HepG2 (cell line): ENCODE results near the gene LMF2. TPM values are rescaled to one million over a fixed set of nuclear protein-coding genes. Genes with fewer than 3 reads are reported as not detected.

ENCODE experiments used
- CEBPG ChIP-seq: IDR thresholded peaks from 2 replicates; pipeline ENCODE4 v1.6.1; 2016
- CENPT ChIP-seq: sonication (generic); formaldehyde crosslinking; IDR thresholded peaks from 2 replicates; pipeline ENCODE4 v1.8.0; 2022; ENCODE audit warnings: low read depth, mild to moderate bottlenecking, moderate library complexity, missing genetic modification reagents
- FOXO1 ChIP-seq: sonication (generic); formaldehyde crosslinking; IDR thresholded peaks from 2 replicates; pipeline ENCODE4 v1.4.0; 2020; ENCODE audit warnings: missing genetic modification reagents
- HDAC1 ChIP-seq: sonication (generic); formaldehyde crosslinking; IDR thresholded peaks from 2 replicates; pipeline ENCODE4 v1.5.1; 2020; ENCODE audit warnings: mild to moderate bottlenecking, missing genetic modification reagents
- LCORL ChIP-seq, 2 experiments: fragments of 450-650 bp in 1 of 2; sonication (generic) in 1 of 2; formaldehyde crosslinking in 1 of 2; IDR thresholded peaks; 2 replicates each; pipeline versions ENCODE4 v1.5.0 to v1.6.1; 2017 to 2020; ENCODE audit warnings: antibody characterized with exemption in 1 of 2, missing genetic modification reagents in 1 of 2
- MZF1 ChIP-seq: sonication (generic); formaldehyde crosslinking; IDR thresholded peaks from 2 replicates; pipeline ENCODE4 v1.8.1; 2023; ENCODE audit warnings: mild to moderate bottlenecking, missing genetic modification reagents, borderline replicate concordance
- PATZ1 ChIP-seq: sonication (generic); formaldehyde crosslinking; IDR thresholded peaks from 2 replicates; pipeline ENCODE4 v1.4.0; 2020; ENCODE audit warnings: missing genetic modification reagents
- SIN3A ChIP-seq: IDR thresholded peaks from 2 replicates; pipeline ENCODE4 v1.6.1; 2011; ENCODE audit warnings: low read depth, mild to moderate bottlenecking, control low read depth, low read length, borderline replicate concordance
- SP1 ChIP-seq, 2 experiments: fragments of 450-650 bp in 1 of 2; sonication (generic) in 1 of 2; formaldehyde crosslinking in 1 of 2; IDR thresholded peaks; 2 replicates each; pipeline versions ENCODE4 v1.4.0 to v1.6.1; 2016 to 2020; ENCODE audit warnings: missing genetic modification reagents in 1 of 2
- TAF1 ChIP-seq: sonication (generic); formaldehyde crosslinking; IDR thresholded peaks from 2 replicates; pipeline ENCODE4 v1.4.0; 2020; ENCODE audit warnings: missing genetic modification reagents
- ZBTB7B ChIP-seq: sonication (generic); formaldehyde crosslinking; IDR thresholded peaks from 2 replicates; pipeline ENCODE4 v1.4.0; 2020; ENCODE audit warnings: missing genetic modification reagents
- ZFP82 ChIP-seq: sonication (generic); formaldehyde crosslinking; IDR thresholded peaks from 2 replicates; pipeline ENCODE4 v1.5.1; 2020; ENCODE audit warnings: mild to moderate bottlenecking, missing genetic modification reagents, borderline replicate concordance
- ZNF414 ChIP-seq: sonication (generic); formaldehyde crosslinking; IDR thresholded peaks from 2 replicates; pipeline ENCODE4 v1.5.0; 2020; ENCODE audit warnings: missing genetic modification reagents
- ZNF441 ChIP-seq: sonication (generic); formaldehyde crosslinking; IDR thresholded peaks from 2 replicates; pipeline ENCODE4 v1.7.0; 2021; ENCODE audit warnings: missing genetic modification reagents, borderline replicate concordance
- ZNF607 ChIP-seq: sonication (generic); formaldehyde crosslinking; IDR thresholded peaks from 2 replicates; pipeline ENCODE4 v1.5.1; 2020; ENCODE audit warnings: missing genetic modification reagents, mild to moderate bottlenecking, borderline replicate concordance
- ZNF777 ChIP-seq: sonication (generic); formaldehyde crosslinking; IDR thresholded peaks from 2 replicates; pipeline ENCODE4 v1.4.0; 2020; ENCODE audit warnings: missing genetic modification reagents
- ZSCAN25 ChIP-seq: sonication (generic); formaldehyde crosslinking; IDR thresholded peaks from 2 replicates; pipeline ENCODE4 v1.8.0; 2022; ENCODE audit warnings: mild to moderate bottlenecking, missing genetic modification reagents
- polyA plus RNA-seq, 8 experiments: library from polyadenylated mRNA; depleted of rRNA in 3 of 8; stranded (reverse) in 7 of 8; unstranded in 1 of 8; fragments of >200 nt; fragmentation: Illumina TruSeq in 4 of 8; extraction: Trizol in 4 of 8; gene quantifications; 2 replicates each; pipeline versions ENCODE4 v1.2.1 to v1.2.3, GENCODE V29; 2011 to 2016; ENCODE audit warnings: low read depth in 4 of 8, missing spikeins in 1 of 8, mixed read lengths in 1 of 8; ENCODE audit not compliant: insufficient read depth in 1 of 8
- total RNA-seq, 5 experiments: library from RNA; depleted of rRNA; stranded (reverse); fragments of >200 nt; fragmentation: Illumina TruSeq; extraction: Trizol; gene quantifications; 2 replicates each; pipeline ENCODE4 v1.2.3, GENCODE V29; 2016; ENCODE audit warnings: low read depth in 1 of 5
- TF ChIP-seq, protein P1 (sequence below): sonication (generic); formaldehyde crosslinking; IDR thresholded peaks from 2 replicates; pipeline ENCODE4 v1.4.0; 2020; ENCODE audit warnings: missing genetic modification reagents
- TF ChIP-seq, protein P2 (sequence below): sonication (generic); formaldehyde crosslinking; IDR thresholded peaks from 2 replicates; pipeline ENCODE4 v1.4.0; 2020; ENCODE audit warnings: missing genetic modification reagents
- TF ChIP-seq, protein P3 (sequence below): sonication (generic); formaldehyde crosslinking; IDR thresholded peaks from 2 replicates; pipeline ENCODE4 v1.4.0; 2020; ENCODE audit warnings: mild to moderate bottlenecking, missing genetic modification reagents
- TF ChIP-seq, protein P4 (sequence below): sonication (generic); formaldehyde crosslinking; IDR thresholded peaks from 2 replicates; pipeline ENCODE4 v1.8.1; 2023; ENCODE audit warnings: mild to moderate bottlenecking, missing genetic modification reagents

The LMF2 gene
- total and polyA plus RNA-seq, 2 of the 13 experiments (the other 11 are each of a cell fraction or from before 2014, with no cell fraction given) = 23.3 to 30.6 TPM

GRCh38 chr22:50481440-50482106 is 25.9 kb downstream of the LMF2 start, which contains the start of gene ADM2 (continued):
- TF ChIP-seq, protein P1, sequence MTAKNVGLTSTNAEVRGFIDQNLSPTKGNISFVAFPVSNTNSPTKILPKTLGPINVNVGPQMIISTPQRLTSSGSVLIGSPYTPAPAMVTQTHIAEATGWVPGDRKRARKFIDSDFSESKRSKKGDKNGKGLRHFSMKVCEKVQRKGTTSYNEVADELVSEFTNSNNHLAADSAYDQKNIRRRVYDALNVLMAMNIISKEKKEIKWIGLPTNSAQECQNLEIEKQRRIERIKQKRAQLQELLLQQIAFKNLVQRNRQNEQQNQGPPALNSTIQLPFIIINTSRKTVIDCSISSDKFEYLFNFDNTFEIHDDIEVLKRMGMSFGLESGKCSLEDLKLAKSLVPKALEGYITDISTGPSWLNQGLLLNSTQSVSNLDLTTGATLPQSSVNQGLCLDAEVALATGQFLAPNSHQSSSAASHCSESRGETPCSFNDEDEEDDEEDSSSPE (CRISPR knock-in tag) = no peak
- TF ChIP-seq ZNF414 (CRISPR knock-in tag) (peak; percentile 53; the same call in 1 of the 2 replicates), MZF1 (CRISPR knock-in tag) (0 out of 2 replicates have a peak, but pooled peaks have one; percentile 37), TAF1 (CRISPR knock-in tag) (peak; percentile 29; the same call in 1 of the 2 replicates), ZNF607 (CRISPR knock-in tag) (0 out of 2 replicates have a peak, but pooled peaks have one; percentile 22), FOXO1 (CRISPR knock-in tag) (0 out of 2 replicates have a peak, but pooled peaks have one; percentile 2), ZSCAN25 (CRISPR knock-in tag) (peak; percentile 51; the same call in 1 of the 2 replicates), CEBPG (CRISPR knock-in tag) (peak; percentile 82), PATZ1 (CRISPR knock-in tag) (peak; percentile 81), ZNF441 (CRISPR knock-in tag) (0 out of 2 replicates have a peak, but pooled peaks have one; percentile 33), ZBTB7B (CRISPR knock-in tag) (0 out of 2 replicates have a peak, but pooled peaks have one; percentile 18), ZFP82 (no peak), SIN3A (peak; percentile 32; the same call in 1 of the 2 replicates), CENPT (CRISPR knock-in tag) (no peak), HDAC1 (0 out of 2 replicates have a peak, but pooled peaks have one; percentile 25), ZNF777 (CRISPR knock-in tag) (peak; percentile 98), LCORL (IDR thresholded peaks at IDR 0.05) (no peak), LCORL (CRISPR knock-in tag; IDR thresholded peaks at IDR 0.05) (0 out of 2 replicates have a peak, but pooled peaks have one; percentile 37), SP1 (IDR thresholded peaks at IDR 0.05) (no peak), SP1 (CRISPR knock-in tag; IDR thresholded peaks at IDR 0.05) (peak; percentile 37; the same call in 1 of the 2 replicates)
- TF ChIP-seq, protein P2, sequence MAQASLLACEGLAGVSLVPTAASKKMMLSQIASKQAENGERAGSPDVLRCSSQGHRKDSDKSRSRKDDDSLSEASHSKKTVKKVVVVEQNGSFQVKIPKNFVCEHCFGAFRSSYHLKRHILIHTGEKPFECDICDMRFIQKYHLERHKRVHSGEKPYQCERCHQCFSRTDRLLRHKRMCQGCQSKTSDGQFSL (CRISPR knock-in tag) = no peak
- TF ChIP-seq, protein P3, sequence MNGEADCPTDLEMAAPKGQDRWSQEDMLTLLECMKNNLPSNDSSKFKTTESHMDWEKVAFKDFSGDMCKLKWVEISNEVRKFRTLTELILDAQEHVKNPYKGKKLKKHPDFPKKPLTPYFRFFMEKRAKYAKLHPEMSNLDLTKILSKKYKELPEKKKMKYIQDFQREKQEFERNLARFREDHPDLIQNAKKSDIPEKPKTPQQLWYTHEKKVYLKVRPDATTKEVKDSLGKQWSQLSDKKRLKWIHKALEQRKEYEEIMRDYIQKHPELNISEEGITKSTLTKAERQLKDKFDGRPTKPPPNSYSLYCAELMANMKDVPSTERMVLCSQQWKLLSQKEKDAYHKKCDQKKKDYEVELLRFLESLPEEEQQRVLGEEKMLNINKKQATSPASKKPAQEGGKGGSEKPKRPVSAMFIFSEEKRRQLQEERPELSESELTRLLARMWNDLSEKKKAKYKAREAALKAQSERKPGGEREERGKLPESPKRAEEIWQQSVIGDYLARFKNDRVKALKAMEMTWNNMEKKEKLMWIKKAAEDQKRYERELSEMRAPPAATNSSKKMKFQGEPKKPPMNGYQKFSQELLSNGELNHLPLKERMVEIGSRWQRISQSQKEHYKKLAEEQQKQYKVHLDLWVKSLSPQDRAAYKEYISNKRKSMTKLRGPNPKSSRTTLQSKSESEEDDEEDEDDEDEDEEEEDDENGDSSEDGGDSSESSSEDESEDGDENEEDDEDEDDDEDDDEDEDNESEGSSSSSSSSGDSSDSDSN = peak; percentile 49; the same call in 1 of the 2 replicates
- TF ChIP-seq, protein P4, sequence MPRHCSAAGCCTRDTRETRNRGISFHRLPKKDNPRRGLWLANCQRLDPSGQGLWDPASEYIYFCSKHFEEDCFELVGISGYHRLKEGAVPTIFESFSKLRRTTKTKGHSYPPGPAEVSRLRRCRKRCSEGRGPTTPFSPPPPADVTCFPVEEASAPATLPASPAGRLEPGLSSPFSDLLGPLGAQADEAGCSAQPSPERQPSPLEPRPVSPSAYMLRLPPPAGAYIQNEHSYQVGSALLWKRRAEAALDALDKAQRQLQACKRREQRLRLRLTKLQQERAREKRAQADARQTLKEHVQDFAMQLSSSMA (CRISPR knock-in tag) = 0 out of 2 replicates have a peak, but pooled peaks have one; percentile 10
